GM15510 (cell line): Measurements from ENCODE around the gene PMEPA1.

Experiments used
- POLR2A ChIP-seq: IDR thresholded peaks from 3 replicates; pipeline ENCODE4 v1.6.1; 2011; ENCODE audit warnings: borderline replicate concordance; ENCODE audit not compliant: insufficient read length; ENCODE audit errors: extremely low read depth

PMEPA1 gene

DNA sequence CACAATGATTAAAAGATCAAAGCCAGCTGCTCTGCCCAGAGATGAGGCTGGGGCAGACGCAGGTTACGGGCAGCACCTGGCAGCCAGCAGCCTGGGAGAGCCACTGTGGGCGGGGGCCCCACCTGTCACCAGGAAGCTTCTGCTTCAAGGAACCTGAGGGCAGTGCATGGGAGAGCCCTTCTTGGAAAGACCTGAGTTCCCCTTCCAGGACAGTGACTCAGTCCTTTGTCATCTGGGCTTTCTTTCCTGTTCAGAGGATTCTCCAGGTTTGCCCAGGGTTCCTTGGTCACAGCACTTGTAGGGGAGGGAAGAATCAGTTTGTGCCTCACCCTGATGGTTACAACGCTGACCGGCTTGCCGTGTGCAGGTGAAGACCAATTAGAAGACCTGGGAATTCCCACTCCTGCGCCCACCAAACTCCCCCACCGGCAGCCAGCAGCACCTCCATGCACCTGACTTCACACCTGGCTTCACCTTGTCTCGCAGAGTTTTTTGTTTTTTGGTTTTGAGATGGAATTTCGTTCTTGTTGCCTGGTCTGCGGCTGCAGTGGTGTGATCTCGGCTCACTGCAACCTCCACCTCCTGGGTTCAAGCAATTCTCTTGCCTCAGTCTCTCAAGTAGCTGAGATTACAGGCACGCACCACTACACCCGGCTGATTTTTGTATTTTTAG lies 91.6 kb downstream of the PMEPA1 start:
- TF ChIP-seq POLR2A = no peak

GRCh38 chr20:57617079-57617795 lies 92.6 kb downstream of the PMEPA1 start:
- TF ChIP-seq POLR2A = no peak

GRCh38 chr20:57616143-57616951 lies 93.5 kb downstream of the PMEPA1 start:
- TF ChIP-seq POLR2A = no peak

- no peak for TF ChIP-seq POLR2A
Measured at GRCh38 chr20:57615445-57615811, 94.4 kb downstream of the PMEPA1 start.

DNA sequence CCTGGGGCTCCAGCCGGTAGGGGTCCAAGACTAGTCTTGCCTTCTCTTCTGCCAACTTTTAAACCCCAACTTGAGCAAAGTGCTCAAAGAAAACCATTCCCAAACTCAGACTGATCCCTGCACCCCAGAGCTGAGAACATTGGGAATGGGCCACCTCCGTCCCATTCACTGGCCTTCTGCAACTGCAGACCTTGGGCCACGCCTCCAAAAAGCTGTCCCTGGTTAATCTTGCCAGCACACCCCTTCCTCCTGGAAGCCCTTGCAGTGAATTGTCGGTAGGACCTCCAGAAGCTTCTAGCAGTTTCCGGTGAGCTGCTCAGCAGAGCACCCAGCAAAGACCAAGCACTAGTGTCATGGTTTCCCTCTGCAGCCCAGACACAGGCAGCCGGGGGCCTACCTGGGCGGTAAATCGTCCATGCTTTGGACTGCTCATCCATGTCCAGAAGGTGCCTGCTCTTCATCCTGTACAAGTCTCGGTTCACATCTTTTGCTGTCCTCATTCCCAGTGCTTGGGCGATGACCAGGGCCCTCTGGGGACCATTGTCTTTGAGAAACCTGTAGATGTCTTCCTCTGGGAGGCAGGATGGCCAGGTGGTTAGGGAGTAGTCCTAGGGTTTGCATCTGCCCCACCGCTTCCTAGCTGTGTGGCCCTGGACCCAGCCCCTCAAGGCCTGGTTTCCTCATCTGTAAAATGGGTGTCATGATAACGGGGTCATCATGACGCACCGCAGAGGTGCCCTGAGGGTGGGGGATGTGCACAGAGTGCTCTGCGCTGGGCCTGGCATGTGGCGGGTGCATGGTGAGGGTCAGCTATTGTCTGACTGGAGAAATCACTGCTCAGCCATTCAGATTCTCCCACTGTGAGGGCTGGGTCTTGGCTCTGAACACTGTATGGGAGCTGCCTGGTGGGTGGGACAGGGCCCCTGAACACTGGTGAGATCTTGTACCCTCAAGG lies 95.0 kb downstream of the PMEPA1 start:
- no peak for TF ChIP-seq POLR2A

DNA sequence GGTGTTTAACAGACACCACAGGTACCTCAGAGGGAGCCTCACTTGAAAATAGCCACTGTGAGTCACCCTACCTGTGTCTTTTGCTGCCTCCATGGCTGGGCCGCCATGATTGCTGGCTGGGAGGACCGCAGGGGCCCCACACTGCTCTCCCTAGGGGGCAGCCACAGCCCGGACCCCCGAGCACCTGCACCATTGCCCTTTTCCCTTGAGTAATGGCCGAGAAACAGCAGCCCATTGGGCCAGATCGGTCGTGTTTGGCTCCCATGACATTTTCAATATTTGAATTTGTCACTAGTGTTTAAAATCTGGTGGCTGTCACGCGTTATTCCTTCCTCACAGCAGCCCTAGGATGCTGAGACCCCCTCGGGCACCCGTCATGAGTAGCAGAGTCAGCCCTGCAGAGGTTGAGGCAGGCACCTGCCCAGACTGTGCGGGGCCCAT lies 96.3 kb downstream of the PMEPA1 start:
- no peak for TF ChIP-seq POLR2A

- no peak for TF ChIP-seq POLR2A
Measured at GRCh38 chr20:57612916-57613315, 96.9 kb downstream of the PMEPA1 start.

DNA sequence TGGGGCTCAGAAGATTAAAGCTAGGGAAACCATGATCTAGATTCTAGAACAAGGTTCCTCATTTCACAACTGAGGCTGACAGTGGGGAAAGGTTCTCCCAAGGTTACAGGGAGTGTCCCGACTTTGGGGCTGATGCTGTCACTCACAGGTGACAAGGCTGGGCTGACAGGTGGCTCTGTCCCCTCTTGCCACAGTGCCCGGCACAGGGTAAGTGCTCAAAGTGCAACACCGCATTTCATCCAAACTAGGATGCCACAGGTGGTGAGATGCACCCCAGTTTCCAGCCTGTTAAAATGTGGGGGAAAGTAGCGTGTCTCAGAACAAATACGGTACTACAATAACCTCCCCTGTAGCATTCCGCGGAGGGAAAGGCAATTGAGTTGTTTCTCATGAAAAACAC lies 97.4 kb downstream of the PMEPA1 start:
- TF ChIP-seq POLR2A = no peak

DNA sequence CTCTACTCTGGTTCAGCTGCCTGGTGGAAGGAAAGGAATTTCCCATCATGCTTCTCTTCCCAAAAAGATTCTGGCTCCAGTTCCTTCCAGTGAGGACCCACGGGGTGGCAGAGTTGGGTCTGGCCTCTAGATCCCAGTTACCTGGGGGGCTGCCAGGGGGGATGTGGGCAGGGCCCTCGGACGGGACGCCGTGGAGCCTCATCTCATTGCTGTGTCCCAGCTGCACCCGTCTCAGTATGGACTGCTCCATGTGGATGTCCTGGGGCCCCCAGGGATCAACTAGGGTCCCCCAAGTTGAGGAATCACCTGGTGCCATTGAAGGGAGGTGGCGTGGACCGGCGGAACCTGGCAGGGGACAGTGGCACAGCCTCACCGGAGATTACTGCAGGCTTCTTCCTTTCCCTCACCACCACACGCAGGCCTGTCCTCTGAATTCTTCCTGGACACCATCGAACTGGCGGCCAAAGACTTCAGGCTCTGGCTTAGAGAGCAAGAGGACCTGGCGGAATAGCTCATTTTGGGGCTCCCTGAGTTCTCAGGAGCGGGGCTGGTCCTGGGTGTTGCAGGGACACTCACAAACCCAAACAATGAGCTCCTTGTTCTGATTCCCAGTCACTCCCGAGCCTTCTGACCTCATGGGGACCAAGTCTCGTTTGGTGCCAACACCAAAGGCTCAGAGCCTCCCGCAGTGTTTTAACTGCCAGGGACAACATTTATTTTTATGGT lies 98.1 kb downstream of the PMEPA1 start:
- TF ChIP-seq POLR2A = no peak

DNA sequence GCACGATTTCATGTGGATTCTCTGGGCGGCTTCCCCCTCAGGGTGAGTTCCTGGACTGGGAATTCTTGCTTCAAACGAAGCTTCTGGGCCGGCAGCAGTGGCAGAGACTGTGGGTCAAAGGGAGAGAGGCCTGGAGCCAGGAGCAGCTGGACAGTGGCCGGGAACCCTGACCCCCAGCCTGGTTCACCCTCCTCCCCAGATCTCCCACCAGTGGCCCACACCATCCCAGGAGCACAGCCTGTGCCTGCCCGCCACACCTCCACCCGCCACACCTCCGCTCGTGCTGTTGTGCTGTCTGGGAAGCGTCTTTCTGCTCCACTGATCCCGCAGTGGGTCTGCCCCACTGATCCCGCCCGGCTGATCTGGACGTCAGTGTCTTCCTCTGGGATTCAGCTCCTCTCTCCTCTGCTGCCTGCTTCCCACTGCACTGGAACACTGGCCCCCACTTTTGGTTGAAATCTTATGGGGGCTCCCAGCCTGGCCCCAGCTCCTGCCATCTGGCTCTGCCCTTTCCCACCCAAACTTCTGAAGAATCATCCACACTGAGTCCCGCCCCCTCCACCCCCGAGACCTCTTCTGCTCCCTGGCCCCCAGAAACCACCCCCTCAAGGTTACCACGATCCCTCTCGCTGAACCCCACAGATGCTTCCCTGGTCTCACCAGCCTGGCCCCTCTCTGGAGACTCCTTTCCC lies 99.4 kb downstream of the PMEPA1 start:
- TF ChIP-seq POLR2A = no peak

GRCh38 chr20:57609842-57610167 lies 100.0 kb downstream of the PMEPA1 start:
- no peak for TF ChIP-seq POLR2A

- TF ChIP-seq POLR2A = no peak
Measured at GRCh38 chr20:57609086-57609841, 100.6 kb downstream of the PMEPA1 start.

GRCh38 chr20:57608516-57608915 lies 101.3 kb downstream of the PMEPA1 start:
- TF ChIP-seq POLR2A = no peak
